ENCODE results near the gene ACVR1. TPM values are rescaled to one million over a fixed set of nuclear protein-coding genes. Genes with fewer than 3 reads are reported as not detected.

ACVR1 gene
- total RNA-seq (ENCODE audit: unreplicated experiment) = 29.9 TPM
- long read RNA-seq, partial matches to known transcripts = 1 of 3 reads
- long read RNA-seq, other reads (novel, unspliced or antisense) = 1 of 3 reads

GRCh38 chr2:157876066-157876785 is at the start of gene ACVR1:
Gene ACVR1 (minus strand): TSS chr2:157876330. CDS start chr2:157799493, 76,837 bp downstream.
- Mint-ChIP-seq H3K4me1 (ENCODE audit: unreplicated experiment) (peaks cover 29% of the 10 kb centered on the region), H3K36me3 (ENCODE audit: low read depth, unreplicated experiment) (no peaks in the 10 kb centered on the region)
- TF ChIP-seq CTCF (IDR thresholded peaks at IDR 0.05; ENCODE audit: unreplicated experiment) = peak; percentile 18

GRCh38 chr2:157925071-157925470 is 48.9 kb upstream of the ACVR1 start:
- Mint-ChIP-seq H3K27ac (ENCODE audit: unreplicated experiment) (no peak overlapping the region), H3K27me3 (ENCODE audit: unreplicated experiment) (peaks cover 1% of the 10 kb centered on the region), H3K4me3 (ENCODE audit: unreplicated experiment) (no peak overlapping the region), H3K36me3 (ENCODE audit: low read depth, unreplicated experiment) (no peaks in the 10 kb centered on the region), H3K4me1 (ENCODE audit: unreplicated experiment) (peaks cover 5% of the 10 kb centered on the region), H3K9me3 (ENCODE audit: unreplicated experiment) (no peaks in the 10 kb centered on the region)
- DNase-seq (ENCODE audit: low spot score) = no peak
- no peak for TF ChIP-seq CTCF (IDR thresholded peaks at IDR 0.05; ENCODE audit: unreplicated experiment)

More at GRCh38 chr2:157876066-157876785, at the start of gene ACVR1:
- Mint-ChIP-seq H3K27me3 (ENCODE audit: unreplicated experiment) (peaks cover 9% of the 10 kb centered on the region), H3K4me3 (ENCODE audit: unreplicated experiment) (peak within 1 kb of the TSS; percentile 99), H3K27ac (ENCODE audit: unreplicated experiment) (peak within 1 kb of the TSS; percentile 91), H3K9me3 (ENCODE audit: unreplicated experiment) (no peaks in the 10 kb centered on the region)
- peak; percentile 87 for DNase-seq (ENCODE audit: low spot score)

GRCh38 chr2:157923598-157924217 is 47.6 kb upstream of the ACVR1 start:
- Mint-ChIP-seq H3K4me1 (ENCODE audit: unreplicated experiment) (no peaks in the 10 kb centered on the region), H3K9me3 (ENCODE audit: unreplicated experiment) (no peaks in the 10 kb centered on the region), H3K27ac (ENCODE audit: unreplicated experiment) (no peak overlapping the region), H3K36me3 (ENCODE audit: low read depth, unreplicated experiment) (no peaks in the 10 kb centered on the region), H3K27me3 (ENCODE audit: unreplicated experiment) (no peaks in the 10 kb centered on the region), H3K4me3 (ENCODE audit: unreplicated experiment) (no peak overlapping the region)
- TF ChIP-seq CTCF (IDR thresholded peaks at IDR 0.05; ENCODE audit: unreplicated experiment) = no peak
- DNase-seq (ENCODE audit: low spot score) = no peak

- Mint-ChIP-seq H3K4me1 (ENCODE audit: unreplicated experiment) (no peaks in the 10 kb centered on the region), H3K36me3 (ENCODE audit: low read depth, unreplicated experiment) (no peaks in the 10 kb centered on the region), H3K27me3 (ENCODE audit: unreplicated experiment) (no peaks in the 10 kb centered on the region), H3K9me3 (ENCODE audit: unreplicated experiment) (no peaks in the 10 kb centered on the region), H3K4me3 (ENCODE audit: unreplicated experiment) (no peak overlapping the region), H3K27ac (ENCODE audit: unreplicated experiment) (no peak overlapping the region)
- TF ChIP-seq CTCF (IDR thresholded peaks at IDR 0.05; ENCODE audit: unreplicated experiment) = no peak
- no peak for DNase-seq (ENCODE audit: low spot score)
Measured at GRCh38 chr2:157922815-157923214, 46.7 kb upstream of the ACVR1 start.

- Mint-ChIP-seq H3K4me1 (ENCODE audit: unreplicated experiment) (no peaks in the 10 kb centered on the region), H3K27ac (ENCODE audit: unreplicated experiment) (no peak overlapping the region), H3K36me3 (ENCODE audit: low read depth, unreplicated experiment) (no peaks in the 10 kb centered on the region), H3K9me3 (ENCODE audit: unreplicated experiment) (no peaks in the 10 kb centered on the region), H3K27me3 (ENCODE audit: unreplicated experiment) (peaks cover 2% of the 10 kb centered on the region), H3K4me3 (ENCODE audit: unreplicated experiment) (no peak overlapping the region)
- TF ChIP-seq CTCF (IDR thresholded peaks at IDR 0.05; ENCODE audit: unreplicated experiment) = no peak
- DNase-seq (ENCODE audit: low spot score) = no peak
Measured at GRCh38 chr2:157922336-157922735, 46.2 kb upstream of the ACVR1 start.
